Ishikawa (cell line): ENCODE data around the gene PITPNC1.

Experiments used
- CEBPB ChIP-seq: IDR thresholded peaks from 2 replicates; pipeline ENCODE4 v1.6.1; 2012
- CREB1 ChIP-seq: IDR thresholded peaks from 2 replicates; pipeline ENCODE4 v1.6.1; 2012; ENCODE audit warnings: low read depth
- EGR1 ChIP-seq: IDR thresholded peaks from 2 replicates; pipeline ENCODE4 v1.6.1; 2012
- EP300 ChIP-seq: IDR thresholded peaks from 2 replicates; pipeline ENCODE4 v1.6.1; 2012; ENCODE audit warnings: borderline replicate concordance
- FOXM1 ChIP-seq: IDR thresholded peaks from 2 replicates; pipeline ENCODE4 v1.6.1; 2012; ENCODE audit warnings: low read depth, borderline replicate concordance
- NFIC ChIP-seq: IDR thresholded peaks from 2 replicates; pipeline ENCODE4 v1.6.1; 2012
- RAD21 ChIP-seq: IDR thresholded peaks from 2 replicates; pipeline ENCODE4 v1.6.1; 2012; ENCODE audit warnings: low read depth
- TAF1 ChIP-seq: IDR thresholded peaks from 2 replicates; pipeline ENCODE4 v1.6.1; 2012; ENCODE audit warnings: low read depth, mild to moderate bottlenecking
- TCF12 ChIP-seq: IDR thresholded peaks from 2 replicates; pipeline ENCODE4 v1.6.1; 2012; ENCODE audit warnings: low read depth
- TEAD4 ChIP-seq: IDR thresholded peaks from 2 replicates; pipeline ENCODE4 v1.6.1; 2012
- YY1 ChIP-seq: IDR thresholded peaks from 2 replicates; pipeline ENCODE4 v1.6.1; 2012; ENCODE audit warnings: low read depth
- ZBTB7A ChIP-seq: IDR thresholded peaks from 2 replicates; pipeline ENCODE4 v1.6.1; 2012; ENCODE audit warnings: low read depth
- TF ChIP-seq, protein P1 (sequence below): IDR thresholded peaks from 2 replicates; pipeline ENCODE4 v1.6.1; 2012
- TF ChIP-seq, protein P2 (sequence below): IDR thresholded peaks from 2 replicates; pipeline ENCODE4 v1.6.1; 2012; ENCODE audit warnings: low read depth, mild to moderate bottlenecking
- TF ChIP-seq, protein P3 (sequence below): IDR thresholded peaks from 2 replicates; pipeline ENCODE4 v1.6.1; 2012

Gene PITPNC1

DNA sequence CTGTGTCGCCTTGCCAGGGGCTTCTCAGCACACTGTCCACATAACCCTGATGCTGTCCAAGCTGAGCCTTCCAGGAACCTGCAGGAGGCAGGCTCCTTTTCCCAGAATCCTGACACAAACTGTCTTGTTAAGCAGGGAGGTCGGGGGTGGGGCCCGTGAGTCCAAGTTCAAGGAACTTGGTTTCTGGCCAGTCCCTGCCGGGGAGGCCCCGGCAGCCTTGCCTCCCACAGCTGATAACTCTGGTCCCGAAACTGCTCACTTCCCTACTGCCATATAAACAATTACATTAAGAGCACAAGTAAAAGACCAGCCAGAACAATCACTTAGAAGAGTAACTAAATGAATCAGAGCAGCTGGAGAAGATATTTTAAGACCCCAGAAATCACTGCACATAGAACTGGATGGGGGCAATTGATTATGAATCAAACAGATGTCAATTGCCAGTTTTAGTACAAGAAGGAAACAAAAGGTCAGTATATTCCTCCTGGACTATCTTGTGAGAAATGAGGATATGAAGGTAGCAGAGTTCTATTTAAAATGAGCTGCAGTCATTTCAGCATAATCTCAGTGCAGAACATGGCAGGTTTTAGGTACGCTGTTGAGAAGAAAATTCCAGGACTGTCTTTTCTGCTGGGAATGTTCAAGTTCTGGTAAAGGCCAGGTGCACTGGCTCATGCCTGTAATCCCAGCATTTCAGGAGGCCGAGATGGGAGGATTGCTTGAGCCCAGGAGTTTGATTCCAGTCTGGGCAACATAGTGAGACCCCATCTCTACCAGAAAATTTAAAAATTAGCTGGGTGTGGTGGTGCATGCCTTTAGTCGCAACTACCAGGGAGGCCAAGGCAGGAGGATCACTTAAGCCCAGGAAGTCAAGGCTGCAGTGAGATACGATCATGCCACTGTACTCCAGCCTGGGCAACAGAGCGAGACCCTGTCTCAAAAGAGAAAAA lies 169.8 kb downstream of the PITPNC1 start:
- TF ChIP-seq RAD21: no peak
- TF ChIP-seq TAF1: no peak
- no peak for TF ChIP-seq FOXM1
- no peak for TF ChIP-seq TCF12
- no peak for TF ChIP-seq EP300
- no peak for TF ChIP-seq EGR1

DNA sequence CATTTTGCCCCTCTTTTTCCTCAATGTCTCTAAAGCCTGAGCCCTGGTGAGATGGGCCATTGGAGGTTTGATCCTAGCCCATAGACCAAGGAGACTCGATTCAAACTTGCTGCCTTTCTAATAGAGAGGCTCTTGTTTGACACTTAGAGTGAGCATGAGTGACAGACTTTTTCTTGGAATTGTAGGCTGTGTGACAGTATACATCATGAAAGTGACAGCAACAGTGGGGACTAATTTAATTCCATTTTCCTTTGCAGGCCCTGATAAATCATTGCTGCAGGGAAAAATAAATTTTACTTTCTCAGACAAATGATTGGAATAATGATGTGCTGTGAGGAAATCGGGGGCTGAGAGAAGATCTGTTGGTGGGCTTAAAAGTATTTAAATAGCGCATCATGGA lies 171.6 kb downstream of the PITPNC1 start:
- TF ChIP-seq EGR1 (no peak), TAF1 (no peak), NFIC (no peak), EP300 (no peak), CEBPB (no peak), CREB1 (no peak), TEAD4 (no peak), YY1 (no peak), TCF12 (no peak)
- TF ChIP-seq, protein P1, sequence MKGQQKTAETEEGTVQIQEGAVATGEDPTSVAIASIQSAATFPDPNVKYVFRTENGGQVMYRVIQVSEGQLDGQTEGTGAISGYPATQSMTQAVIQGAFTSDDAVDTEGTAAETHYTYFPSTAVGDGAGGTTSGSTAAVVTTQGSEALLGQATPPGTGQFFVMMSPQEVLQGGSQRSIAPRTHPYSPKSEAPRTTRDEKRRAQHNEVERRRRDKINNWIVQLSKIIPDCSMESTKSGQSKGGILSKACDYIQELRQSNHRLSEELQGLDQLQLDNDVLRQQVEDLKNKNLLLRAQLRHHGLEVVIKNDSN: no peak
- TF ChIP-seq, protein P2, sequence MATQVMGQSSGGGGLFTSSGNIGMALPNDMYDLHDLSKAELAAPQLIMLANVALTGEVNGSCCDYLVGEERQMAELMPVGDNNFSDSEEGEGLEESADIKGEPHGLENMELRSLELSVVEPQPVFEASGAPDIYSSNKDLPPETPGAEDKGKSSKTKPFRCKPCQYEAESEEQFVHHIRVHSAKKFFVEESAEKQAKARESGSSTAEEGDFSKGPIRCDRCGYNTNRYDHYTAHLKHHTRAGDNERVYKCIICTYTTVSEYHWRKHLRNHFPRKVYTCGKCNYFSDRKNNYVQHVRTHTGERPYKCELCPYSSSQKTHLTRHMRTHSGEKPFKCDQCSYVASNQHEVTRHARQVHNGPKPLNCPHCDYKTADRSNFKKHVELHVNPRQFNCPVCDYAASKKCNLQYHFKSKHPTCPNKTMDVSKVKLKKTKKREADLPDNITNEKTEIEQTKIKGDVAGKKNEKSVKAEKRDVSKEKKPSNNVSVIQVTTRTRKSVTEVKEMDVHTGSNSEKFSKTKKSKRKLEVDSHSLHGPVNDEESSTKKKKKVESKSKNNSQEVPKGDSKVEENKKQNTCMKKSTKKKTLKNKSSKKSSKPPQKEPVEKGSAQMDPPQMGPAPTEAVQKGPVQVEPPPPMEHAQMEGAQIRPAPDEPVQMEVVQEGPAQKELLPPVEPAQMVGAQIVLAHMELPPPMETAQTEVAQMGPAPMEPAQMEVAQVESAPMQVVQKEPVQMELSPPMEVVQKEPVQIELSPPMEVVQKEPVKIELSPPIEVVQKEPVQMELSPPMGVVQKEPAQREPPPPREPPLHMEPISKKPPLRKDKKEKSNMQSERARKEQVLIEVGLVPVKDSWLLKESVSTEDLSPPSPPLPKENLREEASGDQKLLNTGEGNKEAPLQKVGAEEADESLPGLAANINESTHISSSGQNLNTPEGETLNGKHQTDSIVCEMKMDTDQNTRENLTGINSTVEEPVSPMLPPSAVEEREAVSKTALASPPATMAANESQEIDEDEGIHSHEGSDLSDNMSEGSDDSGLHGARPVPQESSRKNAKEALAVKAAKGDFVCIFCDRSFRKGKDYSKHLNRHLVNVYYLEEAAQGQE: no peak

DNA sequence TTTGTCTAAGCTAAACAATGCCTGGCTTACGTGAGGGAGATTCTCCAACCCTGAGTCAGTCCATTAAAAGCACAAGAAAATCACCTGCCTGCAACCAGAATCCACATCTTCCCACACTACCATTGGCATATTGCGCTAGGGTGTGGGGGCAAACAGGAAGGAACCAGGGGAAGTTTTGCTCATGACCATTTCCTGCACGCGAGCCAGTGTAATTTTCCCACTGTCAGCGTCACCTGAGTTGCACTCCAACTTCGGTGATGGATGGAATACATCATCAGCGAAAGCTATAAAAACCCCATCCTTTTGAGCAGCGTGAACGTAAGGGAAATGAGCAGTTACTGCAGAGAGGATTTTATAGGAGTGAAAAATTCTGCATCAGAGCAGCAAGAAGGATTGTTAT lies 172.7 kb downstream of the PITPNC1 start:
- TF ChIP-seq NFIC (no peak), ZBTB7A (no peak), FOXM1 (no peak)

GRCh38 chr17:67554634-67555033 lies 177.6 kb downstream of the PITPNC1 start:
- no peak for TF ChIP-seq CREB1
- TF ChIP-seq EP300: no peak
- TF ChIP-seq YY1: no peak
- no peak for TF ChIP-seq TEAD4
- TF ChIP-seq, protein P3, sequence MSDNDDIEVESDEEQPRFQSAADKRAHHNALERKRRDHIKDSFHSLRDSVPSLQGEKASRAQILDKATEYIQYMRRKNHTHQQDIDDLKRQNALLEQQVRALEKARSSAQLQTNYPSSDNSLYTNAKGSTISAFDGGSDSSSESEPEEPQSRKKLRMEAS: no peak
- no peak for TF ChIP-seq NFIC

DNA sequence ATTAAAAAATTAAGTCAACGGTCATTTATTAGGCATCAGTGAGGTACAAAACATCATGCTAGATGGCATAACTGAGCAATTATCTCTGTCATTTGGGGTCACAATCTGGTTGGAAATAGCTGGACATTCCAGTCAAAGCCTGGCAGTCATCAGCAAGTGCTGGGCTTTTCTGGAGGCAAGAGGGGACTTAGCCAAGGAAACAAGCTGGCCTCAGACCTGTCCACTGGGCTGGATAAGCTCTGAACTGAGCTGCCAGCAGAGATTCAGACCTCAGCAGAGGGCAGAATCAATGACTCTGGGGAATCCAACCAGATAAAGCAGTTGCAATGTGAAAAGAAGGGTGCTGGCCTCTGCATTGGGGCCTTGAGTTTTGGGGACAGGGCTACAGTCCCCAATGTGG lies 178.8 kb downstream of the PITPNC1 start:
- TF ChIP-seq NFIC: no peak
- TF ChIP-seq, protein P3: no peak
- no peak for TF ChIP-seq RAD21
- TF ChIP-seq YY1: no peak
- no peak for TF ChIP-seq EGR1
- no peak for TF ChIP-seq FOXM1
- no peak for TF ChIP-seq ZBTB7A
- TF ChIP-seq CEBPB: no peak
- TF ChIP-seq, protein P1: no peak
- no peak for TF ChIP-seq TEAD4
- TF ChIP-seq TAF1: no peak
- TF ChIP-seq, protein P2: no peak
- TF ChIP-seq EP300: no peak
- TF ChIP-seq TCF12: no peak
- TF ChIP-seq CREB1: no peak

DNA sequence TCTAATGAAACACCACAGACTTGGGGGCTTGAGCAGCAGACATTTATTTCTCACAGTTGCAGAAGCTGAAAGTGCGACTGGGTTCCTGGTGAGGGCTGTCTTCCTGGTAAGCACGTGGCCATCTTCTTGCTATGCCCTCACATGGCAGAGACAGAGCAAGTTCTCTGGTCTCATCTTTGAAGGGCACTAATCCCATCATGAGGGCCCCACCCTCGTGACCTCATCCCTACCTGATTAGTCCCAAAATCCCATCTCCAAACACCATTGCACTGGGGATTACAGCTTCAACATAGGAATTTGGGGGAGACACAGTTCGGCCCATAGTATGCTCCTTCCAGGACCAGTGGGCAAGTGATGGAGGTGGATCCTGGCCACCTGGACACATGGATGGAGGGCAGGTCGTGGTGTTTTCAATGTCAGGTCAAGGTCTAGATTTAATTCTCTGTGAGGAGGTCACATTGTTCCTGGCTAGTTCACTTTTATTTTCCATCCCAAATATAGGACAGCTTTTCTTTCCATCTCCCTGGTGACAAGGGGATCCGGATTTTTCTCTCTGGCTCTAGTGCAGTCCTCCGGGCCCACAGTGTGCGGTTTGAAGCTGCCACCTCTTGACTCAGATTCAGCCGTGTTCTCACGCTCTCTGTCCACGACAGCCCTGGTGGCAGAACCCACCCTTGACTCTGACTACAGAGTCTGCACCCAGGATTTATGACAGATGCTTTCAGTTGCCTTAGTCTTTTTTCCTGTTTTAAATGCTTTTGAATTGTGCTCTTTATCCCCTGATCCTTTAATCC lies 180.2 kb downstream of the PITPNC1 start:
- TF ChIP-seq CEBPB (no peak), RAD21 (no peak), NFIC (no peak), CREB1 (no peak), EGR1 (no peak), TEAD4 (no peak), TAF1 (no peak), FOXM1 (no peak)
- TF ChIP-seq, protein P2: no peak
